SK-N-SH (cell line): Measurements from ENCODE around the gene SMU1.

Experiments used
- EP300 ChIP-seq, 2 experiments: IDR thresholded peaks; 2 replicates each; pipeline versions ENCODE4 v1.4.0 to v1.6.1; 2012; ENCODE audit warnings: borderline replicate concordance in 1 of 2, low read depth in 1 of 2, low read length in 1 of 2
- MXI1 ChIP-seq: IDR thresholded peaks from 2 replicates; pipeline ENCODE4 v1.6.1; 2012; ENCODE audit warnings: mild to moderate bottlenecking, low read depth, low read length, improper control_type of control experiment
- RAD21 ChIP-seq: IDR thresholded peaks from 2 replicates; pipeline ENCODE4 v1.6.1; 2012; ENCODE audit warnings: mild to moderate bottlenecking, low read length
- RCOR1 ChIP-seq: fragments of 150-350 bp; IDR thresholded peaks from 2 replicates; pipeline ENCODE4 v1.6.1; 2017; ENCODE audit warnings: antibody characterized with exemption, low read length
- RXRA ChIP-seq: IDR thresholded peaks from 2 replicates; pipeline ENCODE4 v1.4.0; 2012; ENCODE audit warnings: low read depth, mild to moderate bottlenecking, borderline replicate concordance
- TAF1 ChIP-seq: IDR thresholded peaks from 2 replicates; pipeline ENCODE4 v1.6.1; 2012; ENCODE audit warnings: low read depth, mild to moderate bottlenecking, low read length, moderate library complexity, borderline replicate concordance
- TF ChIP-seq, protein P1 (sequence below): fragments of 200-600 bp; sonication (generic); IDR thresholded peaks from 2 replicates; pipeline ENCODE4 v1.6.1; 2017; ENCODE audit warnings: antibody characterized with exemption, mild to moderate bottlenecking, moderate library complexity
- TF ChIP-seq, protein P2 (sequence below): fragments of 150-350 bp; IDR thresholded peaks from 2 replicates; pipeline ENCODE4 v1.6.1; 2017; ENCODE audit warnings: antibody characterized with exemption, low read length, low read depth, borderline replicate concordance
- TF ChIP-seq, protein P3 (sequence below): IDR thresholded peaks from 2 replicates; pipeline ENCODE4 v1.6.1; 2012; ENCODE audit warnings: mild to moderate bottlenecking, low read depth, low read length, moderate library complexity

DNA sequence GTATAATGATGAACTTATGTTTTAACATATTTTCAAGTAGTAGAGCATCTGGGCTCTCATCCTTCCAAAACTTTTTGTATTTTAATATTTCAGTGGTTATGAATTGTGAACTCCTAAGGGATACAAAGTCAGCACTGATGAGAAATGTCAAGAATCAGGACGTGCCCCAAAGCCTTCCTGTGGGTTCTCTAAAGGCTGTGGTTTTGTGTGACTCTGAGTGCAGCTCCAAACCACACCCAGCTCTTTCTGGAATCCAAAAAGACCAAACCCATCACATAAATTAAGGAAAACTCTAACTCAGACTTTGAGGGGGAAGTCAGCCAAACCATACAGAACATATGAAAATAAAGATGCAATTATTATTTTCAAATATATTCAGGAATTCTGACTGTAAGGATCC, 40.8 kb upstream of the SMU1 start:
- TF ChIP-seq EP300 (IDR thresholded peaks at IDR 0.05; ENCODE audit: borderline replicate concordance in 1 of 2, low read depth in 1 of 2, low read length in 1 of 2) = no peak
- TF ChIP-seq, protein P1, sequence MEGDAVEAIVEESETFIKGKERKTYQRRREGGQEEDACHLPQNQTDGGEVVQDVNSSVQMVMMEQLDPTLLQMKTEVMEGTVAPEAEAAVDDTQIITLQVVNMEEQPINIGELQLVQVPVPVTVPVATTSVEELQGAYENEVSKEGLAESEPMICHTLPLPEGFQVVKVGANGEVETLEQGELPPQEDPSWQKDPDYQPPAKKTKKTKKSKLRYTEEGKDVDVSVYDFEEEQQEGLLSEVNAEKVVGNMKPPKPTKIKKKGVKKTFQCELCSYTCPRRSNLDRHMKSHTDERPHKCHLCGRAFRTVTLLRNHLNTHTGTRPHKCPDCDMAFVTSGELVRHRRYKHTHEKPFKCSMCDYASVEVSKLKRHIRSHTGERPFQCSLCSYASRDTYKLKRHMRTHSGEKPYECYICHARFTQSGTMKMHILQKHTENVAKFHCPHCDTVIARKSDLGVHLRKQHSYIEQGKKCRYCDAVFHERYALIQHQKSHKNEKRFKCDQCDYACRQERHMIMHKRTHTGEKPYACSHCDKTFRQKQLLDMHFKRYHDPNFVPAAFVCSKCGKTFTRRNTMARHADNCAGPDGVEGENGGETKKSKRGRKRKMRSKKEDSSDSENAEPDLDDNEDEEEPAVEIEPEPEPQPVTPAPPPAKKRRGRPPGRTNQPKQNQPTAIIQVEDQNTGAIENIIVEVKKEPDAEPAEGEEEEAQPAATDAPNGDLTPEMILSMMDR = no peak
- TF ChIP-seq RAD21 = no peak
- TF ChIP-seq MXI1 = no peak
- TF ChIP-seq, protein P2, sequence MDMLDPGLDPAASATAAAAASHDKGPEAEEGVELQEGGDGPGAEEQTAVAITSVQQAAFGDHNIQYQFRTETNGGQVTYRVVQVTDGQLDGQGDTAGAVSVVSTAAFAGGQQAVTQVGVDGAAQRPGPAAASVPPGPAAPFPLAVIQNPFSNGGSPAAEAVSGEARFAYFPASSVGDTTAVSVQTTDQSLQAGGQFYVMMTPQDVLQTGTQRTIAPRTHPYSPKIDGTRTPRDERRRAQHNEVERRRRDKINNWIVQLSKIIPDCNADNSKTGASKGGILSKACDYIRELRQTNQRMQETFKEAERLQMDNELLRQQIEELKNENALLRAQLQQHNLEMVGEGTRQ = no peak
- TF ChIP-seq, protein P3, sequence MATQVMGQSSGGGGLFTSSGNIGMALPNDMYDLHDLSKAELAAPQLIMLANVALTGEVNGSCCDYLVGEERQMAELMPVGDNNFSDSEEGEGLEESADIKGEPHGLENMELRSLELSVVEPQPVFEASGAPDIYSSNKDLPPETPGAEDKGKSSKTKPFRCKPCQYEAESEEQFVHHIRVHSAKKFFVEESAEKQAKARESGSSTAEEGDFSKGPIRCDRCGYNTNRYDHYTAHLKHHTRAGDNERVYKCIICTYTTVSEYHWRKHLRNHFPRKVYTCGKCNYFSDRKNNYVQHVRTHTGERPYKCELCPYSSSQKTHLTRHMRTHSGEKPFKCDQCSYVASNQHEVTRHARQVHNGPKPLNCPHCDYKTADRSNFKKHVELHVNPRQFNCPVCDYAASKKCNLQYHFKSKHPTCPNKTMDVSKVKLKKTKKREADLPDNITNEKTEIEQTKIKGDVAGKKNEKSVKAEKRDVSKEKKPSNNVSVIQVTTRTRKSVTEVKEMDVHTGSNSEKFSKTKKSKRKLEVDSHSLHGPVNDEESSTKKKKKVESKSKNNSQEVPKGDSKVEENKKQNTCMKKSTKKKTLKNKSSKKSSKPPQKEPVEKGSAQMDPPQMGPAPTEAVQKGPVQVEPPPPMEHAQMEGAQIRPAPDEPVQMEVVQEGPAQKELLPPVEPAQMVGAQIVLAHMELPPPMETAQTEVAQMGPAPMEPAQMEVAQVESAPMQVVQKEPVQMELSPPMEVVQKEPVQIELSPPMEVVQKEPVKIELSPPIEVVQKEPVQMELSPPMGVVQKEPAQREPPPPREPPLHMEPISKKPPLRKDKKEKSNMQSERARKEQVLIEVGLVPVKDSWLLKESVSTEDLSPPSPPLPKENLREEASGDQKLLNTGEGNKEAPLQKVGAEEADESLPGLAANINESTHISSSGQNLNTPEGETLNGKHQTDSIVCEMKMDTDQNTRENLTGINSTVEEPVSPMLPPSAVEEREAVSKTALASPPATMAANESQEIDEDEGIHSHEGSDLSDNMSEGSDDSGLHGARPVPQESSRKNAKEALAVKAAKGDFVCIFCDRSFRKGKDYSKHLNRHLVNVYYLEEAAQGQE = no peak
- TF ChIP-seq RCOR1 = no peak
- TF ChIP-seq TAF1 = no peak
- TF ChIP-seq RXRA = no peak
